NCI-H2107 treated with DMSO at 0.1 percent for 48 hours (cell line): Measurements from ENCODE around the gene GON4L.
A peak's percentile ranks its signal among the peaks of the same experiment; 100 is the strongest.
"Not testable (repeated sequence)": the region's sequence is repeated elsewhere in the genome, so short reads cannot be mapped to it uniquely, and the experiment has no call there.

Experiments used
- DNase-seq: peaks from one replicate; lab custom pipeline; 2025; ENCODE audit not compliant: unreplicated experiment; lab: John Stamatoyannopoulos, UW

The GON4L gene

DNA sequence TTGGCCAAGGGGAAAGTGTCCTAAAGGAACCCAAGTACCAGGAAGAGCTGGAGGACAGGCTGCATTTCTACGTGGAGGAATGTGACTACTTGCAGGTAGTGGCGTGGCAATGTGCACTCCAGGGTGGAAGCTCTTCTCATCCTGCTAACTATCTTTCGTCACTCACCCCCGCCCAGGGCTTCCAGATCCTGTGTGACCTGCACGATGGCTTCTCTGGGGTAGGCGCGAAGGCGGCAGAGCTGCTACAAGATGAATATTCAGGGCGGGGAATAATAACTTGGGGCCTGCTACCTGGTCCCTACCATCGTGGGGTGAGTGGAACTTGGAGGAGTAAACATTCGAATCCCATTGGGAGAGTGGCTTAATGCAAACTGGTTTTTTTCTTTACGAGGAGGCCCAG, 109.4 kb downstream of the GON4L start:
- DNase-seq = not testable (repeated sequence)

GRCh38 chr1:155745284-155746228, 111.5 kb downstream of the GON4L start:
- peak; percentile 88 for DNase-seq

GRCh38 chr1:155744711-155745283, 112.2 kb downstream of the GON4L start:
- DNase-seq = no peak

- DNase-seq = no peak
Measured at GRCh38 chr1:155741908-155742307, 115.1 kb downstream of the GON4L start.

- no peak for DNase-seq
Measured at GRCh38 chr1:155740995-155741394, 116.0 kb downstream of the GON4L start.

DNA sequence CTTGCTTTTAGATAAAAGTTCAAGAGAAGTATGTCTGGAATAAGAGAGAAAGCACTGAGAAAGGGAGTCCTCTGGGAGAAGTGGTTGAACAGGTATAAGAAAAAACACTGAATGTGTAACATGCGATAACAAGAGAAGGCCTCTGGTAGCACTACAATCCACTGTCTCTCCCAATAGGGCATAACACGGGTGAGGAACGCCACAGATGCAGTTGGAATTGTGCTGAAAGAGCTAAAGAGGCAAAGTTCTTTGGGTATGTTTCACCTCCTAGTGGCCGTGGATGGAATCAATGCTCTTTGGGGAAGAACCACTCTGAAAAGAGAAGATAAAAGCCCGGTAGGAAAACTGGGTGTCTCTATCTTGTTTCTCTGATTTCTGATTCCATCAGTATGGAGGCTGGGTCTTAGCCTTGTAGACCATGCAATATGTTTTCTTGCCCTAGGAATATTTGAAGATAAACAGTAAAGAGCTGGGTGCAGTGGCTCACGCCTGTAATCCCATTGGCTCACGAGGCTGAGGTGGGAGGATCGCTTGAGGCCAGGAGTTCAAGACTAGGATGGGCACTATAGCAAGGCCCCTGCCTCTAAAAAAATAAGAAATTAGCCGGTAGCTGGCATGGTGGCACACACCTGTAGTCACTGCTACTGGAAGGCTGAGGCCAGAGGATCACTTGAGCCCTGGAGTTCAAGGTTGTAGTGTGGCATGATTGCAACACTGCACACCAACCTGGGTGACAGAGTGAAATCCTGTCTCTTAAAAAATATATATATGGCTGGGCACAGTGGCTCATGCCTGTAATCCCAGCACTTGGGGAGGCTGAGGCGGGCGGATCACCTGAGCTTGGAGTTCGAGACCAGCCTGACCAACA, 127.7 kb downstream of the GON4L start:
- peak; percentile 44 for DNase-seq

DNA sequence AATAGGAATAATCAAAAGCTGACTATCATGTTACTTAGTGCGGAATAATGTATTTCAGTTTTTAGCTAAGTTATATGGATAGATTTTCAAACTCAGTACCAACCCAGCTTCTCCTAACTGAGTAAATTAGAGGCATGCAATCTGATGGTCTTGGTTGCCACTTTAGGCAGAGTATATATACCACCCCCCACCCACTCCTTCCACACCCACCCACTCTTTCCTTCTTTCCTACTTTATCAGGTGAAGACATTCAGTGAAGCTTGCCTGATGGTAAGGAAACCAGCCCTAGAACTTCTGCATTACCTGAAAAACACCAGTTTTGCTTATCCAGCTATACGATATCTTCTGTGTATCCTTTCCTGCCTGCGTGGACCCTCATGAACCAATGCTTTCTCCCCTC, 131.9 kb downstream of the GON4L start:
- DNase-seq = no peak

GRCh38 chr1:155719703-155720102, 137.3 kb downstream of the GON4L start:
- DNase-seq = no peak

DNA sequence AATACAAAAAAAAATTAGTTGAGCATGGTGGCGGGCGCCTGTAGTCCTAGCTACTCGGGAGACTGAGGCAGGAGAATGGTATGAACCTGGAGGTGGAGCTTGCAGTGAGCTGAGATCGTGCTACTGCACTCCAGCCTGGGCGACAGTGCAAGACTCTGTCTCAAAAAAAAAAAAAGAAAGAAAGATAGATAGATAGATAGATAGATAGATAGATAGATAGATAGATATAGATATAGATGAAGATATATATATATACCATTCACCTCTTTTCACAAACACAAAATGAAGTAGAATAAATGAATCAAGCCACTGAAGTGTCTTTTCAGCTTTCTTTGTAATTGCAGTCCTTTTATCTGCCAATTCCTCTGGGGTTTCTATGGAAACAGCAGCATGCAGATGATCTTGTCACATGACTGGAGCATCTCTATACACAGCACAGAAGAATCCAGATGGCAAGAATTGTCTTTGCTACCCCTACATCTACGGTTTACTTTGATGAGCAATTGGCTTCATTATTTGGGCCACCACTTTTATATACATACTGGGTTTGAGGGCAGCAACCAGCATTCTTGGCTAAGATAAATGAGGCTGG, 138.4 kb downstream of the GON4L start:
- DNase-seq = not testable (repeated sequence)

GRCh38 chr1:155717041-155717440, 140.0 kb downstream of the GON4L start:
- no peak for DNase-seq

DNA sequence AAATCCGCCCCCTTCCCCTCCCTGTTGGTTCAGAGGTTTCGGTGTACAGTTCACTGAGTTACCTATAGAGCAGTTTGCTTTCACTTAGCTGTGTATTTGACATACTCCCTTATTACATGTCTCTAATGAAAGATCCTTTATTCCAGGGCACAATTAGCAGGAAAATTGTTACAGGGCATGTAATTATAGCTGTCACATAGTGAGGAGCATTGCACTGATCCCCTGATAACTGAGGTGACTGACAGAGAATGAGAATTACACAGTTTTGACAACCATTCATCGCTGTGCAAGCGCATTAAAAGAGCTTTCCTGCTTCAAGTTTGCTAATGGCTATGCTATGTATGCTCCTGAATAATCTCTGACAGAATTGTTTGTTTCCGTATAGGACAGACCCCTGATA, 141.2 kb downstream of the GON4L start:
- no peak for DNase-seq

- DNase-seq = not testable (repeated sequence)
Measured at GRCh38 chr1:155715056-155715455, 142.0 kb downstream of the GON4L start.

- DNase-seq = no peak
Measured at GRCh38 chr1:155713075-155713474, 143.9 kb downstream of the GON4L start.

DNA sequence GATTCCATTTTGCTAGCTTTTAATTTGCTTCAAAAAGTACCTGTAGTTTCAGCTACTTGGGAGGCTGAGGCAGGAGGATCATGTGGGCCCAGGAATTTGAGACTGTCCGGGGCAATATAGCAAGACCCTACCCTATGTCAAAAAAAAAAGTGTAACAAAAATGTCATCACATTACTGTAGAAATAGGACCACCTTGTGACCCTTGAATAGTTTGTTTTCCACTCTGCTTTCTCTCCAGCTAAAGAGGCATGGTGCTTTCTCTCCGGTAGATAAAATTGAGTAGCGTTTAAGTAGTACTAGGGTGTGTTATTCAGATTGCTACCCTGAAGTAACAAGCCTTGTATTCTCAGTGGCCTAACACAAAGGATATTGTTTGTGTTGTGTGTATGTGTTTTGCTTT, 144.4 kb downstream of the GON4L start:
- not testable (repeated sequence) for DNase-seq

DNA sequence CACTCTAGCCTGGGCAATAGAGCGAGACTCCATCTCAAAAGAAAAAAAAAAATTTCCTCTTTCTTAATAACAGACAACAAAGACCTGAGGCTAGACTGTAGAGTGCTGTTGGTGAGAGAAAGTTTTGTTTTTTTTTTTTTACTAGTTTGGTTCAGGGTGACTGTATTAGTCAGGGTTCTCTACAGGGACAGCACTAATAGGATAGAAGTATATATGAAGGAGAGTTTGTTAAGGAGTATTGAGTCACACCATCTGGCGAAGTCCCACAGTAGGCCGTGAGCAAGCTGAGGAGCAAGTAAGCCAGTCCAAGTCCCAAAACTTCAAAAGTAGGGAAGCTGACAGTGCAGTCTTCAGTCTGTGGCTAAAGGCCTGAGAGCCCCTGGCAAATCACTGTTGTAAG, 145.6 kb downstream of the GON4L start:
- not testable (repeated sequence) for DNase-seq

- DNase-seq = no peak
Measured at GRCh38 chr1:155709391-155709790, 147.6 kb downstream of the GON4L start.

GRCh38 chr1:155706139-155706538, 150.9 kb downstream of the GON4L start:
- DNase-seq = no peak

DNA sequence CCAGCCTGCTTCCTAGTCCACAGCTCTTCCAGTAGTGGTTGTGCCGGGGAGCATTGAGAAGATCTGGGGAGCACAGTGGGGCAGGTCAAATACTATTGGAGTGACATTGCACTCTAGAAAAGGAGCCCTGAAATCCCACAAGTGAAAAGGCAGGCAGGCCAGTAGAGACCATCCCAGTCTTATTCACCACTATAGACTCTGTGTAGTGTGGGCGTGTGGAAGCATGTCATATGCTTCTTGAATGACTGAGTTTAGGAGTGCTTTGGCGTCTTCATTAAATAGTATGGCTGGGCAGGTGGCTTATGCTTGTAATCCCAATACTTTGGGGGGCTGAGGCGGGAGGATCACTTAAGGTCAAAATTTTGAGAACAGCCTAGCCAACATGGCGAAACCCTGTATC, 152.6 kb downstream of the GON4L start:
- not testable (repeated sequence) for DNase-seq

DNA sequence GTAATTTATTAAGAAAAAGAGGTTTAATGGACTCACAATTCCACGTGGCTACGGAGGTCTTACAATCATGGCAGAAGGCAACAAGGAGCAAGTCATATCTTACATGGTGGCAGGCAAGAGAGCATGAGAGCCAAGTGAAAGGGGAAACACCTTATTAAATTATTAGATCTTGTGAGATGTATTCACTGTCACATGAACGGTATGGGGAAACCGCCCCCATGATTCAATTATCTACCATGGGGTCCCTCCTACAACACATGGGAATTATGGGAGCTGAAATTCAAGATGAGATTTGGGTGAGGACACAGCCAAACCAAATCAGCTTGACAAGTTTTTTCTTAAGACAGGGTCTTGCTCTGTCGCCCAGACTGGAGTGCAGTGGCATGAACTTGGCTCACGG, 153.8 kb downstream of the GON4L start:
- no peak for DNase-seq

DNA sequence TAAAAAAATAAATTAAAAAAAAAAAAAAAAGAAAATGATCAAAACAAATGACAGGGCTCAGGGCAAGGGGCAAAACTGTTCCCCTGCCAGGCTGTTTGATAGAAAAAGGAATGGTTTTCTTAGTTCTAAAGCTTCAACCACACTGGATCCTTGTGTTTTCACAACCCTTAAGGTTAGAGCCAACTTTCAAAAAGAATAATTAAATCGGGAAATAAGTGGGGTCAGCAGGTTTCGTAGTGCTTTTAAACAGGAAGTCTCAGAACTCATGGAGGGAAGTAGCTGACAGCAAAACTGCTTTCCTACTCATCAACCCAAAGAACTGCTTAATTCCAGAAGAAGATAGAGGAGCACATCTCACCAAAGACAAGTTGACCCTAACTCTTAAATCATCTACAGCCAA, 155.3 kb downstream of the GON4L start:
- DNase-seq = not testable (repeated sequence)
